GM10847 (cell line): ENCODE results near the gene TXNL4A.

Experiments used
- POLR2A ChIP-seq: IDR thresholded peaks from 2 replicates; pipeline ENCODE4 v1.6.1; 2011; ENCODE audit not compliant: insufficient read length; ENCODE audit errors: extremely low read depth

Gene TXNL4A

DNA sequence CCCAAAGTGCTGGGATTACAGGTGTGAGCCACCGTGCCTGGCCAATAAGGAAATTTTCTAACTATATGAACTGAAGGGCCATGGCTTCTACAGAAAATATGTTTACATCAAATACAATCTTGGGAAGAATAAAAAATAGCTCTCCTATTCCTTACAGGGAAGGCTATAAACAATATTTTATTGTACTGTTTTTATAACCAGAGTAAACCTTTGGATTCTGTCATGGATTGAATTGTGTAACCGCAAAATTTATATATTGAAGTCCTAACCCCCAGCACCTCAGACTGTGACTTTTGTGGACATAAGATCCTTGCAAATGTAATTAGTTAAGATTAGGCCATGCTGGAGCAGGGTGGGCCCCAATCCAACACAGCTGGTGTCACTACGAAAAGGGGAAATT, 15.6 kb downstream of the TXNL4A start:
- TF ChIP-seq POLR2A: no peak

DNA sequence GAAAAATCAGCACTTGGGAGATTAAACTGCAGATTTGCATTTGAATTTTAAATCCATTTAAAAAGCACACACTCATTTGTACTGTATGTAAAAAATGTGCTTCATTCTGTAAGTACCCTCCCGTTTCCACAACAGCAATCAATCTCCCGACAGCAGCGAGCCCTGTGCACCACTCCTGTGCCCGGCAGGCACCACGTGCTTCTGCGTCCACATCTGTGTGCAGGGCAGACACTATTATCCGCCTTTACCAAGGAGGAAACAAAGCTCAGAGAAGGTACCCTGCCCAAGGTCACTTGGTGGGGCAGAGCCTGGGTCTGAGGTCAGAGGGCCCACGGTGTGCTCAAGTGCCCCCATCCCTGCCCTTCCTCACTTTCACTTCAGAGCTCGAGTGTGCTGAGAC, 16.4 kb downstream of the TXNL4A start:
- TF ChIP-seq POLR2A: no peak

DNA sequence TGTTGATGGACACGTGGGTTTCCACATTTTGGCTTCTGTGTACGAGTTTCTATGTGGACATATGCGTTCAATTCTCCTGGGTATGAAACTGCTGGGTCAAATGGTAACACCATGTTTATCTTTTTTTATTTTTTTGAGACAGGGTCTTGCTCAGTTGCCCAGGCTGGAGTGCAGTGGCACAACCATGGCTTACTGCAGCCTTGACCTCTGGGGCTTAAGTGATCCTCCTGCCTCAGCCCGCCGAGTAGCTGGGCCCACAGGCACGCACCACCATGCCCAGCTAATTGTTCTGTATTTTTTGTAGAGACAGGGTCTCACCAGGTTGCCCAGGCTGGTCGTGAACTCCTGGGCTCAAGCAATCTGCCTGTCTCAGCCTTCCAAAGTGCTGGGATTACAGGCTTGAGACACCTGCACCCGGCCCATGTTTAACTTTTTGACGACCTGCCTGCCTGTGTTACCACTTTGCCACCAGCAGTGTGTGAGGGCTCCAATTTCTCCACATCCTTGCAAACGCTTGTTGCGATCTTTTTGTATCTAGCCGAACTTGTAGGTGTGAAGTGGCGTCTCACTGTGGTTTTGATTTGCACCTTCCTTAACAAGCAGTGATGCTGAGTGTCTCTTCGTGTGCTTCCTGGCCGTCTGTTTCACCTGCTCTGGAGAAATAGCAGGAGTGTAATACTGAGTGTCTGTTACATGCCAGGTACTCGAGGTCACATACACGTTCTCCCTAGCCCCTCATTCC, 17.0 kb downstream of the TXNL4A start:
- TF ChIP-seq POLR2A: no peak

DNA sequence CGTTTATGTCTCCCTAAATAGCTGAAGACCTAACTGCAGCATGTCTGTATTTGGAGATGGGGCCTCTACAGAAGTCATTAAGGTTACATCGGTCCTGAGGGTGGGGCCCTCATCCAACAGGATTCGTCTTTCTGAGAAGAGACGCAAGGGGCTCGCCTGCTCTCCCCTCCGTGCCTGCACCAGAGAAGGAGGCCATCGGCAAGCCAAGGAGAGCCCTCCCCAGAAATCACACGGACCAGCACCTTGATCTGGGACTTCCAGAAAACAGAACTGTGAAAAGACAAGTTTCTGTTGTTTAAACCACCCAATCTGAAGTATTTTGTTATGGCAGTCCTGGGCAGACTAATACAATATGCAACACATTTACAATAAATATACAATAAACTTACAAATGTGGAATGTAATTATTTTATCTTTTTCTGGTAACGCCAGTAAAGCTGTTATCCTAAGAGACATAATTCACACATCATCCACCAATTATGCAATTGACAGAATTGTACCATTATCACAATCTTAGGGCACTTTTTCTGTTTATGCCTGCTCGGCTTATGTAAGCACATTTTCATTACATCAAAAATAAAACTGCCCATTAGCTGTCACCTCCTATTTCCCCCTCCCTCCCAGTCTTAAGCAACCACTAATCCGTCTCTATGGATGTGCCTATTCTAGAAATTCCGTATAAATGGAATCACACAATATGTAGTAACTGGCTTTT, 17.8 kb downstream of the TXNL4A start:
- no peak for TF ChIP-seq POLR2A

DNA sequence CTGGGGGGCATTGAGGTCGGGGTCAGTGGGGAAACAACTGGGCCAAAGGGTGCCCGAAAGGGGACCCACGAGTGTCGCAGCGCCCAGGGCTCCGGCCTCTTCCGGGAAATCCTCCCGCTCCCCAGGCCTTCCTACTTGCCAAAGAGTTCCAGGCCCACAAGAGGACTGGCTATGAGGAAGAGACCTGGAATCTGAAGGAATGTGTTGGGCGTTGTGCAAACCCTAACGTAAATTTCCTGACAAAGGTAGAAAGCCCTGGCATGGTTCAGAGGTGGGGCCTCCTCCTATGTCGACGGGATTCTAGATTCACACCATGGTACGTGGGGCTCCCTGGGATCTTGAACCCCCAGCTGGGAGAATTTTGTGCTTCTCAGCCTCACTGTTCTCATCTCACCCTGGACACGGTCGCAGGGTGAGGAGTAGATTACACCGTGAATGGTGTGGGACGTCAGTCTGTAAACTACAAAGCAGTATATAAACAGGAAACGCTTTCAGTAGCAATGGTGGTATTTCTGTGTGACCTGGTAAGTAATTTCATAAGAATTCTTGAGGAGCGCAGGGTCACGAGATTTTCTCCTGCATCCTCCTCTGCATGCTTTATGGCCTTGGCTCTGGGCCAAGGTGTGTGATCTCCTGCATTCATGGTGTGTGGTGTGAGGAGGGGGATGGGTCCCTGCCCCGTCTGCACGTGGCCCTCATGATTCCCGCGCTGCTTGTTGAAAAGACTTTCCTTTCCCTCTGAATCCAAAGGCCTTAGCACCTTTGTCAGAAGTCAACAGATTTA, 23.1 kb downstream of the TXNL4A start:
- TF ChIP-seq POLR2A: no peak

DNA sequence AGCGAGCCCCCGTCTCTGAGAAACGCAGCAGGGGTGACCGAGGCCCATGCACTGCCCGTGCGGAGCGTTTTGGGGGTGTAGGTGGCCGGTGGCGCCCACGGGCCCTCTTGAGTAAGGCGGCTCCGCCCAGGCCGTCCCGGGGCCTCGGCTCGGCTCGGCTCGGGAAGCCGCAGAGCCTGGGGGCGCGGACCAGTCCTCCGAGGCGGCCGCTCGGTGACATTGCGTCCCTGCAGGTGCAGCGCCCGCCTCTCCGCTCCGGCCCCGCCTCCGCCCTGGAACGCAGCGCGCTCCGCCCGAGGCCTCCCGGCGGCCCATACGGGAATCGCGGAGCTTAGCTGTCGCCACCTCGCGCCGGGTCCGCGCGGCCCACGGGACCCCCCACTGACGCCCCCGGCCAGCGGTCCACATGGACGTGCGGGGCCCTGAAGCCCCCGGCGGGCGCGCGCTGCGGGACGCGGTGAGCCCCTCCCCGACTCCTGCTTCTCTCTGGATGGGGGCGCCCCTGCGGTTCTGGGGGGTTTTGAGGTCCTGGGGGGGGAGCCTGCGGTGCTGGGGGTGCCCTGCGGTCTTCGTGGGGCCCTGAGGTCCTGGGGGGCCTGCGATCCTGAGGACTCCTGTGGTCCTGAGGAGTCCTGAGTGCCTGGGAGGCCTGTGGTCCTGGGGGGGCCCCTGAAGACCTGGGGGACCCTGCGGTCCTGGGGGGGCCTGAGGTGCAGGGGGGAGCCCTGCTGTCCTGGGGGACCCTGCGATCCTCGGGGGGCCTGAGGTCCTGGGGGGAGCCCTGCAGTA, 23.8 kb downstream of the TXNL4A start, which contains the start of gene HSBP1L1:
Gene HSBP1L1, plus strand, starts transcription at position 314 of the 789 bp plus-strand sequence. Its CDS starts 93 bp downstream, at position 407.
- TF ChIP-seq POLR2A: peak; percentile 25

DNA sequence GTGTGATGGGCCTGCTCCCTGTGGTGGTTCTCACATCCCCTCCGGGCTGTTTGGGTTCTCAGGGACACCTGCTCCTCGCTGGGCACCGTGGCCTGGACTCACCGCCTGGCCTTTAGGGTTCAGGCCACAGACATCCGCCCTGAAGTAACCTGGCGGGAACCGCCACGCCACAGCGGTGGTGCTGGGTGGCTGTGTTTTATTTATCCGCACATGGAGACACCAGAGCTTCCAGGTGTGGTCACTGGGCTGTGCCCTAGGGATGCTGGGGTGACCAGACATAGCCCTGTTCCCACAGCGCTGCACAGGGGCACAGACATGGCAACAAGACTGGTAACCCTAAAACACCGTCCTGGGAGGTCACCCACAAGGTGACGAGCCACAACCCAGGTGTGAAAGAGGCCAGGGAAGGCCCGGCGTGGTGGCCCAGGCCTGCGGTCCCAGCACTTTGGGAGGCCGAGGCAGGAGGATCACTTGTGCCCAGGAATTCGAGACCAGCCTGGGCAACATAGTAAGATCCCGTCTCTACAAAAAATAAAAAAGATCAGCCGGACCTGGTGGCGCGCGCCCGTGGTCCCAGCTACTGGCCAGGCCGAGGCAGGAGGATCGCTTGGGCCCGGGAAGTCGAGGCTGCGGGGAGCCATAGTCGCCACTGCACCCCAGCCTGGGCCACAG, 24.6 kb downstream of the TXNL4A start:
- no peak for TF ChIP-seq POLR2A

DNA sequence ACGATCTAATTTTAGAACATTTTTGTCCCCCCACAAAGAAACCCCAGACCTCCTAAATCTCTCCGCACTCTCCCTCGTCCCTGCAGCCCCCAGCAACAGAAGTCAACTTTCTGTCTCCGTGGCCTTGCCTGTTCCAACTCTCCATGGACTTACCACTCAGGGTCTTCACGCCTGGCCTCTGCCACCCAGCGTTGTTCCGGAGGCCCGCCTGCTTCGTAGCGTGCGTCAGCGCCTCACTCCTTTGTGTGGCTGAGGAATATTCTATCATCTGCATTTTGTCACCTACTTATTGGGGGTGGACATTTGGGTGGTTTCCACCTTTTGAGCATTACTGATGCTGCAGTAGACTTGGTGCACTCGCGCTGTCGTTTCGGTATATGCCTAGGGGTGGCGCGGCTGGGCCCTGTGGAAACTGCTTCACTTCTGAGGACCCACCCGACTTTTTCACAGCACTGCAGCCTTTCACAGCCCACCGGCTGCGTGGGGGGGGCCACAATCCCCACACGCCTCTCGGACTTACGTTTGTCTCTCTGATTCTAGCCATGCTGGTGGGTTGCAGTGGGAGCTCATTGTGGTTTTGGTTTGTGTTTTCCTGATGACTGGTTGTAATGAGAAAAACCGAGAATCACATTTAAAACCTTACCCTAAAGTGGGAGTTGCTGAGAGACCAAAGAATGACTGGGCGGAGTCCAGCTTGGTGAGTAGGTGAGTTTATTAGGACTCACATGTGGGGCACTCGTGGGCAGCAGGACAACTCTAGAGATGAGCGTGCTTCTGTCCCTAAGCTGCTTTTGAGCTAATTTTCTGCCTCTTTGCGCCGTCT, 25.3 kb downstream of the TXNL4A start:
- no peak for TF ChIP-seq POLR2A

DNA sequence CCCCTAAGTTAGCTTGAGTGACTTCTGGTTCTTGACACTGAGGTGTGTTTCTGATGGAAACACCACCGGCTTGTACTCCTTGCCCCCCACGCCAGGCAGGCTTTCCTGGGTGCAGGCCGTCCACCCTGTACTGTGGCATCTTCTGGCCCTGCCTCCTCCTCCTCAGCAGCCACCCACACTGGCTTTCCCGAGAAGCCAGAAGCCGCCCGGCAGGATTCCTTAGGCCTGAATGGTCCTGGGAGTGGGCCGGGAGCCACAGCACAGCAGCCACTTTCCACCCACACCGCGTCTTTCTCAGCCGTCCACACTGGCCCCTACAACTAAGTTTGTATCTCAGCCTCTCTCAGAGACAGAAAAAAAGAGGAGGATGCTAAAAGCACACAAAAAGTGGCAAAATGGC, 26.1 kb downstream of the TXNL4A start:
- TF ChIP-seq POLR2A: no peak

DNA sequence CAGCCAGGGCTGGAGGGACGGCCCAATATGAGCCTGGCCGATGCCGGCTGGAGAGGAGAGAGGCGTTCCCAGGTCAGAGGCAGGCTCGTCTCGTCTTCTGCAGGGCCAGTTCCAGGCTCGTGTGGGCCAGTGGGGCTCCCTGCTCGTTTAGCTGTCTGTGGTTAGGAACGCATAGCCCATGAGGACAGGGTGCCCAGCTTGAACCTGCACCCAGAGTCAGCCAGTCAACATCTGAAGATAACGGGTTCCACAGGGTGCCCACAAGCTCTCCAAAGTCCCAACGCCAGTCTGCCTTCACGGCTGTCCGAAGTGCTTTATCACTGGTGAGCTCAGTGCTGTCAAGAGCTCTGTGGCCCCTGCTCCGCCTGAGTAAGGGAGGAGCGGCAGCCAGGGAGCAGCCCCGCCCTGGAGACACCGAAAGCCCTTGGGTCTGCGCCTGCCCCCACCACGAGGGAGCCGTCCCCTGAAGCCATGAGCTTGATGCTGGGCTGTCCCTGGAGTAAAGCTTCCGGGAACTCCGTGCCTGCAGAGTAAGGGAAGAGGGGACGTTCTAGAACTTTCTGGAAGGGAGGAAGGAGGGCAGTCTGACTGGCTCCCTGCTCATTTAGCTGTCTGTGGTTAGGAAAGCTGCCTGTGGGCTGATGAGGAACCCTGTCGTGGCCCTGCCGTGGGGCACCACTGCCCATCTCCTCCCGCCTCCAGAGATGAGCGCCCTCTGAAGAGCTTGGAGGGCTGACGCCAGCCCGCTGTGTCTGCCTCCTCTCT, 26.7 kb downstream of the TXNL4A start:
- no peak for TF ChIP-seq POLR2A

DNA sequence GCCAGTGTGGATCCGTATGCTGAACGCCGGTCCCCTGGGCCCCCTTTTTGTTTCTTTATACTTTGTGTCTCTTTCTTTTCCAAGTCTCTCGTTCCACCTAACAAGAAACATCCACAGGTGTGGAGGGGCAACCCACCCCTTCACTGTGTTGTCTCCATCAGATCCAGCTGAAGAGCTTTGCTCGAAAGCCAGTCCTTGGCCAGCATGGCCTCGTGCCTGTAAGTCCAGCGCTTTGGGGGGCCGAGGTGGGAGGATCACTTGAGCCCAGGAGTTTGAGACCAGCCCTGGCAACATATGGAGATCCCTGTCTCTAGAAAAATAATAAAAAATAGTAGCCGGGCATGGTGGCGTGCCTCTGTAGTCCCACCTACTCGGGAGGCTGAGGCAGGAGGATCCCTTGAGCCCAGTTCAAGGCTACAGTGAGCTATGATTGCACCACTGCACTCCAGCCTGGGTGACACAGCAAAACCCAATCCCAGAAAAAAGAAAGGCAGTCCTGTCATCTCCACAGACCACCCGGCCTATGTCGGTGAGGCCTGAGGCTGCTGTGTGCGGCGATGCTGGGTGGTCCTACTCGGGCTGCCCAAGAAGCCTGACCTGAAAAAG, 27.3 kb downstream of the TXNL4A start:
- TF ChIP-seq POLR2A: no peak

DNA sequence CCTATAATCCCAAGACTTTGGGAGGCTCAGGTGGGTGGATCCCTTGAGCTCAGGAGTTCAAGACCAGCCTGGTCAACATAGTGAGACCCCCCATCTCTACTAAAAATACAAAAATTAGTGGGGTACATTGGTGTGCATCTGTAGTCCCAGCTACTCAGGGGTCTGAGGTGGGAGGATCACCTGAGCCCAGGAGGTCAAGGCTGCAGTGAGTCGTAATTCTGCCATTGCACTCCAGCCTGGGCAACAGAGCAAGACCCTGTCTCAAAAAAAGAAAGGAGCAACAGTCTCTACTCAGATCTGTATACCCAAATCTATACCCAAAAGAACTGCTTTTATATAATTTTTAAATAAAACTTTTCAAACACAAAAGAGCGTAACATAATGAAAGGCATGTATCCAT, 29.4 kb downstream of the TXNL4A start:
- TF ChIP-seq POLR2A: no peak

DNA sequence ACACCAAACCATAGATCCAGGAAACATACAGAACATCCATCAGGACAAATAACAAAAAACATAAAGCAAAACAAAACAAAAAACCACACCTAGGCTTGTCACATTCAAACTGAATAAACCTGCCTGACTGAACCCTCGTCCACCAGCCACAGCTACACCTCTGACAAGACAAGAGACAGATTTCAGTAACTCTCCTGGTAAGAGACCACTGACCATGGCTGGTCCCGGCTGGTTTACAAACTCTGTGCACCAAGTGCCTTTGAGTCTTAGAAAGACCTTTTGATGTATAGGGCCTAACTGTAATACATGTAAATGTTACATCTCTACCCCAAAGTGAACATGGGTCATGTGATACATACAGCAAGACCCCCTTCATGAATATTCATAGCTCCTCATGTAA, 32.1 kb downstream of the TXNL4A start:
- TF ChIP-seq POLR2A: no peak
